MM.1S (cell line): Measurements from ENCODE around the gene SPDL1.

Source experiments
- DNase-seq: peaks from one replicate; pipeline ENCODE4 v3.0.0-alpha.2; 2015
- H2AFZ ChIP-seq: fragments of 300-600 bp; sonication (generic); 2 replicates; pipeline ENCODE4 v1.6.0; 2016; ENCODE audit warnings: antibody characterized with exemption, low read length
- H3F3A ChIP-seq: fragments of 300-600 bp; sonication (generic); 2 replicates; pipeline ENCODE4 v1.6.1; 2016; ENCODE audit warnings: mild to moderate bottlenecking, antibody characterized with exemption, low read length, moderate library complexity, mixed read lengths; ENCODE audit not compliant: insufficient read depth
- H3K27ac ChIP-seq: fragments of 300-600 bp; sonication (generic); 2 replicates; pipeline ENCODE4 v1.5.1; 2016; ENCODE audit warnings: mild to moderate bottlenecking, low read length
- H3K27me3 ChIP-seq: fragments of 300-600 bp; sonication (generic); replicated peaks from 2 replicates; pipeline ENCODE4 v1.6.0; 2016; ENCODE audit warnings: low read length; ENCODE audit not compliant: insufficient read depth
- H3K36me3 ChIP-seq: fragments of 300-600 bp; sonication (generic); replicated peaks from 2 replicates; pipeline ENCODE4 v1.6.1; 2016; ENCODE audit warnings: mild to moderate bottlenecking, low read length, mixed read lengths; ENCODE audit not compliant: insufficient read depth
- H3K4me1 ChIP-seq: fragments of 300-600 bp; sonication (generic); 2 replicates; pipeline ENCODE4 v1.6.1; 2016; ENCODE audit warnings: low read length, mixed read lengths
- H3K4me2 ChIP-seq: fragments of 300-600 bp; sonication (generic); 2 replicates; pipeline ENCODE4 v1.6.0; 2016; ENCODE audit warnings: low read depth, low read length
- H3K4me3 ChIP-seq: fragments of 300-600 bp; sonication (generic); 2 replicates; pipeline ENCODE4 v1.5.1; 2016; ENCODE audit warnings: low read length, mixed read lengths
- H3K79me2 ChIP-seq: fragments of 300-600 bp; sonication (generic); 2 replicates; pipeline ENCODE4 v1.6.1; 2016; ENCODE audit warnings: mixed run types, low read length, mixed read lengths
- H3K9ac ChIP-seq: fragments of 300-600 bp; sonication (generic); 2 replicates; pipeline ENCODE4 v1.6.1; 2016; ENCODE audit warnings: low read length, mixed read lengths
- H3K9me2 ChIP-seq: fragments of 300-600 bp; sonication (generic); replicated peaks from 2 replicates; pipeline ENCODE4 v1.6.1; 2016; ENCODE audit warnings: mild to moderate bottlenecking, low read length, mixed read lengths; ENCODE audit not compliant: insufficient read depth
- H3K9me3 ChIP-seq: fragments of 300-600 bp; sonication (generic); replicated peaks from 2 replicates; pipeline ENCODE4 v1.6.1; 2016; ENCODE audit warnings: mild to moderate bottlenecking, low read length, mixed read lengths; ENCODE audit not compliant: insufficient read depth
- H4K20me1 ChIP-seq: fragments of 300-600 bp; sonication (generic); 2 replicates; pipeline ENCODE4 v1.6.1; 2016; ENCODE audit warnings: mild to moderate bottlenecking, low read length, moderate library complexity, mixed read lengths; ENCODE audit not compliant: insufficient read depth
- EZH2 ChIP-seq: fragments of 300-600 bp; sonication (generic); optimal IDR thresholded peaks from 2 replicates; pipeline ENCODE3; 2017; ENCODE audit warnings: low read depth, mild to moderate bottlenecking, antibody characterized with exemption, low read length, mixed read lengths
- EZH2phosphoT487 ChIP-seq: fragments of 300-600 bp; sonication (generic); IDR thresholded peaks from 2 replicates; pipeline ENCODE4 v1.6.1; 2018; ENCODE audit warnings: antibody characterized with exemption, low read length
- TF ChIP-seq, protein P1 (sequence below): fragments of 300-600 bp; sonication (generic); IDR thresholded peaks from 2 replicates; pipeline ENCODE4 v1.5.1; 2016; ENCODE audit warnings: antibody characterized with exemption, low read length, mixed read lengths

Gene SPDL1

GRCh38 chr5:169628892-169629291, 45.3 kb downstream of the SPDL1 start:
- H3K79me2 ChIP-seq: no peaks in the 10 kb centered on the region
- H2AFZ ChIP-seq: no peak overlapping the region
- no peaks in the 10 kb centered on the region for H4K20me1 ChIP-seq
- no peaks in the 10 kb centered on the region for H3K9me3 ChIP-seq
- no peaks in the 10 kb centered on the region for H3K9me2 ChIP-seq
- H3F3A ChIP-seq: no peaks in the 10 kb centered on the region
- H3K27me3 ChIP-seq: no peaks in the 10 kb centered on the region
- no peaks in the 10 kb centered on the region for H3K4me1 ChIP-seq
- no peak overlapping the region for H3K4me3 ChIP-seq
- H3K27ac ChIP-seq: no peak overlapping the region
- no peak overlapping the region for H3K4me2 ChIP-seq
- H3K36me3 ChIP-seq: no peaks in the 10 kb centered on the region
- TF ChIP-seq EZH2 (no peak), EZH2phosphoT487 (no peak)
- TF ChIP-seq, protein P1, sequence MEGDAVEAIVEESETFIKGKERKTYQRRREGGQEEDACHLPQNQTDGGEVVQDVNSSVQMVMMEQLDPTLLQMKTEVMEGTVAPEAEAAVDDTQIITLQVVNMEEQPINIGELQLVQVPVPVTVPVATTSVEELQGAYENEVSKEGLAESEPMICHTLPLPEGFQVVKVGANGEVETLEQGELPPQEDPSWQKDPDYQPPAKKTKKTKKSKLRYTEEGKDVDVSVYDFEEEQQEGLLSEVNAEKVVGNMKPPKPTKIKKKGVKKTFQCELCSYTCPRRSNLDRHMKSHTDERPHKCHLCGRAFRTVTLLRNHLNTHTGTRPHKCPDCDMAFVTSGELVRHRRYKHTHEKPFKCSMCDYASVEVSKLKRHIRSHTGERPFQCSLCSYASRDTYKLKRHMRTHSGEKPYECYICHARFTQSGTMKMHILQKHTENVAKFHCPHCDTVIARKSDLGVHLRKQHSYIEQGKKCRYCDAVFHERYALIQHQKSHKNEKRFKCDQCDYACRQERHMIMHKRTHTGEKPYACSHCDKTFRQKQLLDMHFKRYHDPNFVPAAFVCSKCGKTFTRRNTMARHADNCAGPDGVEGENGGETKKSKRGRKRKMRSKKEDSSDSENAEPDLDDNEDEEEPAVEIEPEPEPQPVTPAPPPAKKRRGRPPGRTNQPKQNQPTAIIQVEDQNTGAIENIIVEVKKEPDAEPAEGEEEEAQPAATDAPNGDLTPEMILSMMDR: no peak
- no peak overlapping the region for H3K9ac ChIP-seq
- no peak for DNase-seq

- no peak for DNase-seq
- H2AFZ ChIP-seq: no peak overlapping the region
These were observed 46.4 kb downstream of the SPDL1 start for GRCh38 chr5:169629847-169630548.

GRCh38 chr5:169631360-169631759, 47.8 kb downstream of the SPDL1 start:
- DNase-seq: no peak
- Histone ChIP-seq H3K27me3 (no peaks in the 10 kb centered on the region), H3K79me2 (no peaks in the 10 kb centered on the region), H3K4me3 (no peak overlapping the region), H2AFZ (no peak overlapping the region), H3K4me2 (no peak overlapping the region), H3K9me2 (no peaks in the 10 kb centered on the region), H3K9me3 (no peaks in the 10 kb centered on the region), H4K20me1 (no peaks in the 10 kb centered on the region), H3K27ac (no peak overlapping the region), H3K4me1 (no peaks in the 10 kb centered on the region), H3F3A (no peaks in the 10 kb centered on the region), H3K9ac (no peak overlapping the region), H3K36me3 (no peaks in the 10 kb centered on the region)
- TF ChIP-seq EZH2phosphoT487: no peak
- TF ChIP-seq, protein P1: no peak
- no peak for TF ChIP-seq EZH2

More at GRCh38 chr5:169629847-169630548, 46.4 kb downstream of the SPDL1 start:
- no peaks in the 10 kb centered on the region for H3K36me3 ChIP-seq
- H3F3A ChIP-seq: no peaks in the 10 kb centered on the region
- H3K4me2 ChIP-seq: no peak overlapping the region
- no peaks in the 10 kb centered on the region for H3K79me2 ChIP-seq
- no peak overlapping the region for H3K27ac ChIP-seq
- no peaks in the 10 kb centered on the region for H3K9me2 ChIP-seq
- H3K4me1 ChIP-seq: no peaks in the 10 kb centered on the region
- no peaks in the 10 kb centered on the region for H3K9me3 ChIP-seq
- no peak overlapping the region for H3K9ac ChIP-seq
- no peaks in the 10 kb centered on the region for H3K27me3 ChIP-seq
- H4K20me1 ChIP-seq: no peaks in the 10 kb centered on the region
- H3K4me3 ChIP-seq: no peak overlapping the region
- TF ChIP-seq EZH2: no peak
- TF ChIP-seq, protein P1: no peak
- TF ChIP-seq EZH2phosphoT487: no peak
